C4-2B (cell line): ENCODE results near the gene SUGP2.

ENCODE experiments used
- ZFX ChIP-seq: fragments of 450-650 bp; IDR thresholded peaks from 2 replicates; pipeline ENCODE4 v1.6.1; 2017
- TF ChIP-seq, protein P1 (sequence below): fragments of 450-650 bp; conservative IDR thresholded peaks from 2 replicates; pipeline ENCODE4 v1.5.1; 2017; ENCODE audit warnings: mild to moderate bottlenecking

DNA sequence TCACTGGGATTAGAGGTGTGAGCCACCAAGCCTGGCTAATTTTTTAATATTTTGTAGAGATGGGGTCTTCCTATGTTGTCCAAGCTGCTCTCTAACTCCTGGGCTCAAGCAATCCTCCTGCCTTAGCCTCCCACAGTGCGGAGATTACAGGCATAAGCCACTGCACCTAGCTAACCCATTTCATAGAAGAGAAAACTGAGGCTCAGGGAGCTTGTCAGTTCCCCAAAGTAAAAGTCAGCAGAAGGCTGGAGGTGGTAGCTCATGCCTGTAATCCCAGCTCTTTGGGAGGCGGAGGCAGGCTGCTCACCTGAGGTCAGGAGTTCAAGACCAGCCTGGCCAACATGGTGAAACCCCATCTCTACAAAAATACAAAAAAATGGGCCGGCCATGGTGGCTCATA, 83.5 kb downstream of the SUGP2 start:
- TF ChIP-seq, protein P1, sequence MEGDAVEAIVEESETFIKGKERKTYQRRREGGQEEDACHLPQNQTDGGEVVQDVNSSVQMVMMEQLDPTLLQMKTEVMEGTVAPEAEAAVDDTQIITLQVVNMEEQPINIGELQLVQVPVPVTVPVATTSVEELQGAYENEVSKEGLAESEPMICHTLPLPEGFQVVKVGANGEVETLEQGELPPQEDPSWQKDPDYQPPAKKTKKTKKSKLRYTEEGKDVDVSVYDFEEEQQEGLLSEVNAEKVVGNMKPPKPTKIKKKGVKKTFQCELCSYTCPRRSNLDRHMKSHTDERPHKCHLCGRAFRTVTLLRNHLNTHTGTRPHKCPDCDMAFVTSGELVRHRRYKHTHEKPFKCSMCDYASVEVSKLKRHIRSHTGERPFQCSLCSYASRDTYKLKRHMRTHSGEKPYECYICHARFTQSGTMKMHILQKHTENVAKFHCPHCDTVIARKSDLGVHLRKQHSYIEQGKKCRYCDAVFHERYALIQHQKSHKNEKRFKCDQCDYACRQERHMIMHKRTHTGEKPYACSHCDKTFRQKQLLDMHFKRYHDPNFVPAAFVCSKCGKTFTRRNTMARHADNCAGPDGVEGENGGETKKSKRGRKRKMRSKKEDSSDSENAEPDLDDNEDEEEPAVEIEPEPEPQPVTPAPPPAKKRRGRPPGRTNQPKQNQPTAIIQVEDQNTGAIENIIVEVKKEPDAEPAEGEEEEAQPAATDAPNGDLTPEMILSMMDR = no peak
- TF ChIP-seq ZFX = no peak
